HEK293 (cell line): ENCODE data around the gene CNOT11.

Experiments
- CTCF ChIA-PET: fragments of 350-600 bp; formaldehyde crosslinking; extraction: SDS; loops from one replicate; lab custom pipeline; 2021; ENCODE audit warnings: antibody characterized with exemption; lab: Yijun Ruan, JAX
- POLR2A ChIA-PET: fragments of 300-600 bp; formaldehyde crosslinking; extraction: SDS; loops from one replicate; lab custom pipeline; 2020; ENCODE audit warnings: antibody characterized with exemption, inconsistent platforms; lab: Yijun Ruan, JAX
- H3K27ac ChIP-seq: fragments of 200-500 bp; sonication (Bioruptor generic); 2 replicates; pipeline ENCODE4 v1.5.1; 2014; ENCODE audit warnings: low read depth, low read length, control low read depth, inconsistent platforms; ENCODE audit errors: extremely low read depth
- H3K36me3 ChIP-seq, 2 experiments: fragments of 200-500 bp in 1 of 2; sonication (Bioruptor generic) in 1 of 2; 1 replicate in 1 of 2; 2 replicates in 1 of 2; pipeline ENCODE4 v1.5.1; 2014 to 2017; ENCODE audit warnings: inconsistent platforms in 2 of 2, low read length in 2 of 2; ENCODE audit not compliant: control insufficient read depth in 2 of 2, insufficient read depth in 1 of 2
- H3K4me1 ChIP-seq: fragments of 200-500 bp; sonication (Bioruptor generic); 2 replicates; pipeline ENCODE4 v1.5.1; 2014; ENCODE audit warnings: mild to moderate bottlenecking, low read length, inconsistent platforms; ENCODE audit not compliant: control insufficient read depth, insufficient read depth
- H3K4me3 ChIP-seq: 2 replicates; pipeline ENCODE4 v1.5.1; 2011; ENCODE audit warnings: low read depth, mild to moderate bottlenecking, control low read depth, low read length, moderate library complexity
- H3K9me3 ChIP-seq: fragments of 200-500 bp; sonication (Bioruptor generic); 2 replicates; pipeline ENCODE4 v1.5.1; 2014; ENCODE audit warnings: low read depth, low read length, inconsistent platforms; ENCODE audit not compliant: control insufficient read depth, insufficient read depth
- GFI1B ChIP-seq: fragments of 450-650 bp; formaldehyde crosslinking; IDR thresholded peaks from 2 replicates; pipeline ENCODE4 v1.5.1; 2016; ENCODE audit warnings: missing biosample characterization, missing genetic modification characterization
- OSR2 ChIP-seq: fragments of 450-650 bp; formaldehyde crosslinking; IDR thresholded peaks from 2 replicates; pipeline ENCODE4 v1.5.1; 2016; ENCODE audit warnings: missing biosample characterization, missing genetic modification characterization
- SP3 ChIP-seq: fragments of 450-650 bp; formaldehyde crosslinking; IDR thresholded peaks from 2 replicates; pipeline ENCODE4 v1.5.1; 2016; ENCODE audit warnings: missing biosample characterization, missing genetic modification characterization
- YY1 ChIP-seq: fragments of 450-650 bp; formaldehyde crosslinking; IDR thresholded peaks from 2 replicates; pipeline ENCODE4 v1.5.1; 2018; ENCODE audit warnings: missing biosample characterization, missing genetic modification characterization
- ZNF146 ChIP-seq: fragments of 450-650 bp; formaldehyde crosslinking; IDR thresholded peaks from 2 replicates; pipeline ENCODE4 v1.5.1; 2016; ENCODE audit warnings: missing biosample characterization, missing genetic modification characterization
- ZNF157 ChIP-seq: fragments of 450-650 bp; formaldehyde crosslinking; IDR thresholded peaks from 2 replicates; pipeline ENCODE4 v1.5.1; 2016; ENCODE audit warnings: missing biosample characterization, missing genetic modification characterization
- ZNF18 ChIP-seq: fragments of 450-650 bp; formaldehyde crosslinking; IDR thresholded peaks from 2 replicates; pipeline ENCODE4 v1.5.1; 2016; ENCODE audit warnings: missing biosample characterization, missing genetic modification characterization
- ZNF211 ChIP-seq: fragments of 450-650 bp; formaldehyde crosslinking; IDR thresholded peaks from 2 replicates; pipeline ENCODE4 v1.5.1; 2016; ENCODE audit warnings: low read depth, missing biosample characterization, missing genetic modification characterization
- ZNF398 ChIP-seq: fragments of 450-650 bp; formaldehyde crosslinking; IDR thresholded peaks from 2 replicates; pipeline ENCODE4 v1.5.1; 2017; ENCODE audit warnings: missing biosample characterization, missing genetic modification characterization
- ZNF510 ChIP-seq: fragments of 450-650 bp; formaldehyde crosslinking; IDR thresholded peaks from 2 replicates; pipeline ENCODE4 v1.5.1; 2018; ENCODE audit warnings: mild to moderate bottlenecking, missing genetic modification characterization, missing biosample characterization; ENCODE audit not compliant: insufficient replicate concordance
- ZNF521 ChIP-seq: fragments of 450-650 bp; formaldehyde crosslinking; IDR thresholded peaks from 2 replicates; pipeline ENCODE4 v1.5.1; 2017; ENCODE audit warnings: missing biosample characterization, mild to moderate bottlenecking, missing genetic modification characterization
- ZNF585B ChIP-seq: fragments of 450-650 bp; formaldehyde crosslinking; IDR thresholded peaks from 2 replicates; pipeline ENCODE4 v1.5.1; 2016; ENCODE audit warnings: missing biosample characterization, missing genetic modification characterization
- ZNF600 ChIP-seq: fragments of 450-650 bp; formaldehyde crosslinking; IDR thresholded peaks from 2 replicates; pipeline ENCODE4 v1.5.1; 2016; ENCODE audit warnings: missing biosample characterization, missing genetic modification characterization
- ZNF776 ChIP-seq: fragments of 450-650 bp; formaldehyde crosslinking; IDR thresholded peaks from 2 replicates; pipeline ENCODE4 v1.5.0; 2017; ENCODE audit warnings: missing biosample characterization, missing genetic modification characterization, borderline replicate concordance
- TF ChIP-seq, protein P1 (sequence below): fragments of 450-650 bp; formaldehyde crosslinking; IDR thresholded peaks from 2 replicates; pipeline ENCODE4 v1.5.1; 2016; ENCODE audit warnings: missing biosample characterization, missing genetic modification characterization
- TF ChIP-seq, protein P2 (sequence below): fragments of 450-650 bp; formaldehyde crosslinking; IDR thresholded peaks from 2 replicates; pipeline ENCODE4 v1.5.1; 2017; ENCODE audit warnings: missing biosample characterization, missing genetic modification characterization

Gene CNOT11

GRCh38 chr2:101305035-101305434 lies 52.3 kb downstream of the CNOT11 start:
- Histone ChIP-seq H3K9me3 (no peaks in the 10 kb centered on the region), H3K4me1 (0 out of 2 replicates have a peak, but pooled peaks cover 3% of the 10 kb centered on the region), H3K4me3 (no peak overlapping the region), H3K27ac (no peak overlapping the region), H3K36me3 (peaks cover 0 to 25% of the 10 kb centered on the region in 2 experiments; a peak in 2 of 3 replicates)
- POLR2A ChIA-PET, result interaction anchor here (1.3 kb wide), 1 partner anchor 53 kb away, joined by 3 read pairs; no protein-coding TSS in a partner anchor
- CTCF ChIA-PET, result no interaction called here
- TF ChIP-seq ZNF585B (no peak), ZNF18 (no peak), YY1 (tag by site-specific recombination) (no peak), GFI1B (tag by site-specific recombination) (no peak), ZNF521 (tag by site-specific recombination) (no peak), ZNF510 (tag by site-specific recombination) (no peak), ZNF211 (tag by site-specific recombination) (no peak), ZNF776 (tag by site-specific recombination) (no peak), SP3 (tag by site-specific recombination) (no peak), ZNF146 (tag by site-specific recombination) (no peak), OSR2 (tag by site-specific recombination) (no peak), ZNF157 (no peak)
- TF ChIP-seq, protein P1, sequence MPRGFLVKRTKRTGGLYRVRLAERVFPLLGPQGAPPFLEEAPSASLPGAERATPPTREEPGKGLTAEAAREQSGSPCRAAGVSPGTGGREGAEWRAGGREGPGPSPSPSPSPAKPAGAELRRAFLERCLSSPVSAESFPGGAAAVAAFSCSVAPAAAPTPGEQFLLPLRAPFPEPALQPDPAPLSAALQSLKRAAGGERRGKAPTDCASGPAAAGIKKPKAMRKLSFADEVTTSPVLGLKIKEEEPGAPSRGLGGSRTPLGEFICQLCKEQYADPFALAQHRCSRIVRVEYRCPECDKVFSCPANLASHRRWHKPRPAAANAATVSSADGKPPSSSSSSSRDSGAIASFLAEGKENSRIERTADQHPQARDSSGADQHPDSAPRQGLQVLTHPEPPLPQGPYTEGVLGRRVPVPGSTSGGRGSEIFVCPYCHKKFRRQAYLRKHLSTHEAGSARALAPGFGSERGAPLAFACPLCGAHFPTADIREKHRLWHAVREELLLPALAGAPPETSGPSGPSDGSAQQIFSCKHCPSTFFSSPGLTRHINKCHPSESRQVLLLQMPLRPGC (tag by site-specific recombination), result no peak

DNA sequence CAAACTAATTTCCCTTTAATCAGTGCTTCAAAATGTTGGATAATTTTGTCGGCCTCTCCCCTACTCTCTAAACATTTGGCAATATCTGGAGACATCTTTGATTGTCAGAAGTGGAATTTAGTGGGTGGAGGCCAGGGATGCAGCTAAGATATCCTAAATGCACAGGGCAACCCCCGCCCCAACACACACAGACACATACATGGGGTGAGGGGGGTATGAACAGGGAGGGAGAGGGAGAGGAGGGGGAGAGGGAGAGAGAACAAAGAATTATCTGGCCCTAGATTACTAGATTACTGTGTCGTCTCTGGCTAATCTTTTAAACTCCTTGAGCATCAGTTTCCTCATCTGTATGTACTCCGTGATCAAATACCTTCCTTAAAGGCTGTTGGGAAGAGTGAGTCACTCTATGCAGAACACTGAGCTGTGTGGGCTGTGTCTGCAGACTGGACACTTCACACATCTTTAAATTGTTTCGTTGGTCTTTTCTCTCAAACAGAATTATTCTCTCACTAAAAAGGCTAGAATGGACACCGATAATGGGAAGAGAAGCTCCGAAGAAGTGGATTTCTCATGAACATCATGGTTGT lies 52.9 kb downstream of the CNOT11 start:
- ChIA-PET CTCF (interaction anchor here (0.6 to 0.7 kb wide), 3 partner anchors 20 to 696 kb away, joined by 3 read pairs; no protein-coding TSS in a partner anchor), POLR2A (interaction anchor here (1.3 kb wide), 1 partner anchor 54 kb away, joined by 3 read pairs; no protein-coding TSS in a partner anchor)
- Histone ChIP-seq H3K4me3 (no peak overlapping the region; the same call in 1 of the 2 replicates), H3K9me3 (no peaks in the 10 kb centered on the region), H3K36me3 (peaks cover 0 to 25% of the 10 kb centered on the region in 2 experiments; a peak in 2 of 3 replicates), H3K27ac (no peak overlapping the region), H3K4me1 (0 out of 2 replicates have a peak, but pooled peaks cover 3% of the 10 kb centered on the region)
- TF ChIP-seq, protein P2, sequence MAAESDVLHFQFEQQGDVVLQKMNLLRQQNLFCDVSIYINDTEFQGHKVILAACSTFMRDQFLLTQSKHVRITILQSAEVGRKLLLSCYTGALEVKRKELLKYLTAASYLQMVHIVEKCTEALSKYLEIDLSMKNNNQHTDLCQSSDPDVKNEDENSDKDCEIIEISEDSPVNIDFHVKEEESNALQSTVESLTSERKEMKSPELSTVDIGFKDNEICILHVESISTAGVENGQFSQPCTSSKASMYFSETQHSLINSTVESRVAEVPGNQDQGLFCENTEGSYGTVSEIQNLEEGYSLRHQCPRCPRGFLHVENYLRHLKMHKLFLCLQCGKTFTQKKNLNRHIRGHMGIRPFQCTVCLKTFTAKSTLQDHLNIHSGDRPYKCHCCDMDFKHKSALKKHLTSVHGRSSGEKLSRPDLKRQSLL (tag by site-specific recombination), result no peak
- TF ChIP-seq ZNF398 (tag by site-specific recombination) (peak; percentile 52; the same call in 1 of the 2 replicates), ZNF600 (peak; percentile 28; the same call in 1 of the 2 replicates)
